Sigmoid colon (tissue), 4 donors: ENCODE results near the gene HS3ST2.

Source experiments
- CTCF ChIP-seq, 4 experiments: fragments of 450-650 bp in 3 of 4; fragments of 200-600 bp in 1 of 4; IDR thresholded peaks; one replicate each; pipeline ENCODE4 v1.5.1; 2016 to 2019; ENCODE audit warnings: antibody characterized with exemption in 4 of 4, mild to moderate bottlenecking in 3 of 4, moderate library complexity in 2 of 4
- EP300 ChIP-seq, 4 donors: sonication (generic); formaldehyde crosslinking; IDR thresholded peaks; one replicate each; pipeline ENCODE4 v1.6.1; 2017; ENCODE audit warnings: antibody characterized with exemption in 4 of 4
- POLR2A ChIP-seq, 2 donors: fragments of 450-650 bp; IDR thresholded peaks; one replicate each; pipeline ENCODE4 v1.6.1; 2016; ENCODE audit warnings: antibody characterized with exemption in 2 of 2, mild to moderate bottlenecking in 2 of 2, moderate library complexity in 2 of 2
- POLR2AphosphoS5 ChIP-seq, 4 donors: sonication (generic); formaldehyde crosslinking; IDR thresholded peaks; one replicate each; pipeline ENCODE4 v1.6.1; 2017; ENCODE audit warnings: antibody characterized with exemption in 4 of 4

- TF ChIP-seq CTCF (IDR thresholded peaks at IDR 0.05), result no peak
- no peak for TF ChIP-seq POLR2AphosphoS5 (IDR thresholded peaks at IDR 0.05)
- TF ChIP-seq POLR2A (IDR thresholded peaks at IDR 0.05), result no peak
- no peak for TF ChIP-seq EP300 (IDR thresholded peaks at IDR 0.05)
Measured at GRCh38 chr16:22903716-22904115, 89.8 kb downstream of the HS3ST2 start.
